MM.1S (cell line): Measurements from ENCODE around the gene COQ8B.

Experiments used
- DNase-seq: peaks from one replicate; pipeline ENCODE4 v3.0.0-alpha.2; 2015
- H2AFZ ChIP-seq: fragments of 300-600 bp; sonication (generic); 2 replicates; pipeline ENCODE4 v1.6.0; 2016; ENCODE audit warnings: antibody characterized with exemption, low read length
- H3F3A ChIP-seq: fragments of 300-600 bp; sonication (generic); 2 replicates; pipeline ENCODE4 v1.6.1; 2016; ENCODE audit warnings: mild to moderate bottlenecking, antibody characterized with exemption, low read length, moderate library complexity, mixed read lengths; ENCODE audit not compliant: insufficient read depth
- H3K27ac ChIP-seq: fragments of 300-600 bp; sonication (generic); 2 replicates; pipeline ENCODE4 v1.5.1; 2016; ENCODE audit warnings: mild to moderate bottlenecking, low read length
- H3K27me3 ChIP-seq: fragments of 300-600 bp; sonication (generic); replicated peaks from 2 replicates; pipeline ENCODE4 v1.6.0; 2016; ENCODE audit warnings: low read length; ENCODE audit not compliant: insufficient read depth
- H3K36me3 ChIP-seq: fragments of 300-600 bp; sonication (generic); replicated peaks from 2 replicates; pipeline ENCODE4 v1.6.1; 2016; ENCODE audit warnings: mild to moderate bottlenecking, low read length, mixed read lengths; ENCODE audit not compliant: insufficient read depth
- H3K4me1 ChIP-seq: fragments of 300-600 bp; sonication (generic); 2 replicates; pipeline ENCODE4 v1.6.1; 2016; ENCODE audit warnings: low read length, mixed read lengths
- H3K4me2 ChIP-seq: fragments of 300-600 bp; sonication (generic); 2 replicates; pipeline ENCODE4 v1.6.0; 2016; ENCODE audit warnings: low read depth, low read length
- H3K4me3 ChIP-seq: fragments of 300-600 bp; sonication (generic); 2 replicates; pipeline ENCODE4 v1.5.1; 2016; ENCODE audit warnings: low read length, mixed read lengths
- H3K79me2 ChIP-seq: fragments of 300-600 bp; sonication (generic); 2 replicates; pipeline ENCODE4 v1.6.1; 2016; ENCODE audit warnings: mixed run types, low read length, mixed read lengths
- H3K9ac ChIP-seq: fragments of 300-600 bp; sonication (generic); 2 replicates; pipeline ENCODE4 v1.6.1; 2016; ENCODE audit warnings: low read length, mixed read lengths
- H3K9me2 ChIP-seq: fragments of 300-600 bp; sonication (generic); replicated peaks from 2 replicates; pipeline ENCODE4 v1.6.1; 2016; ENCODE audit warnings: mild to moderate bottlenecking, low read length, mixed read lengths; ENCODE audit not compliant: insufficient read depth
- H3K9me3 ChIP-seq: fragments of 300-600 bp; sonication (generic); replicated peaks from 2 replicates; pipeline ENCODE4 v1.6.1; 2016; ENCODE audit warnings: mild to moderate bottlenecking, low read length, mixed read lengths; ENCODE audit not compliant: insufficient read depth
- H4K20me1 ChIP-seq: fragments of 300-600 bp; sonication (generic); 2 replicates; pipeline ENCODE4 v1.6.1; 2016; ENCODE audit warnings: mild to moderate bottlenecking, low read length, moderate library complexity, mixed read lengths; ENCODE audit not compliant: insufficient read depth
- CTCF ChIP-seq: fragments of 300-600 bp; sonication (generic); IDR thresholded peaks from 2 replicates; pipeline ENCODE4 v1.5.1; 2016; ENCODE audit warnings: antibody characterized with exemption, low read length, mixed read lengths
- EZH2 ChIP-seq: fragments of 300-600 bp; sonication (generic); optimal IDR thresholded peaks from 2 replicates; pipeline ENCODE3; 2017; ENCODE audit warnings: low read depth, mild to moderate bottlenecking, antibody characterized with exemption, low read length, mixed read lengths
- EZH2phosphoT487 ChIP-seq: fragments of 300-600 bp; sonication (generic); IDR thresholded peaks from 2 replicates; pipeline ENCODE4 v1.6.1; 2018; ENCODE audit warnings: antibody characterized with exemption, low read length

Gene COQ8B

GRCh38 chr19:40690693-40691420, 25.8 kb downstream of the COQ8B start:
- DNase-seq = peak; percentile 88
- Histone ChIP-seq H3K27ac (peak overlapping the region; percentile 25; the same call in 1 of the 2 replicates), H3K9me2 (no peaks in the 10 kb centered on the region), H3F3A (no peaks in the 10 kb centered on the region), H3K9me3 (no peaks in the 10 kb centered on the region), H4K20me1 (no peaks in the 10 kb centered on the region), H3K36me3 (no peaks in the 10 kb centered on the region), H3K4me3 (peak overlapping the region; percentile 74), H2AFZ (peak overlapping the region; percentile 97), H3K79me2 (no peaks in the 10 kb centered on the region), H3K9ac (peak overlapping the region; percentile 79), H3K27me3 (no peaks in the 10 kb centered on the region), H3K4me2 (peak overlapping the region; percentile 99), H3K4me1 (no peaks in the 10 kb centered on the region)
- TF ChIP-seq EZH2 (no peak), EZH2phosphoT487 (no peak), CTCF (no peak)

- TF ChIP-seq CTCF (no peak), EZH2phosphoT487 (no peak), EZH2 (no peak)
- no peak for DNase-seq
- H3K4me2 ChIP-seq = peak within 1 kb of the TSS; percentile 99
- H3K79me2 ChIP-seq = no peaks in the 10 kb centered on the region
- peak within 1 kb of the TSS; percentile 74 for H3K4me3 ChIP-seq
- H3K27ac ChIP-seq = peak within 1 kb of the TSS; percentile 25; the same call in 1 of the 2 replicates
- no peaks in the 10 kb centered on the region for H3K4me1 ChIP-seq
- no peaks in the 10 kb centered on the region for H3F3A ChIP-seq
- peak within 1 kb of the TSS; percentile 97 for H2AFZ ChIP-seq
- no peaks in the 10 kb centered on the region for H3K27me3 ChIP-seq
- H3K36me3 ChIP-seq = no peaks in the 10 kb centered on the region
- H3K9me2 ChIP-seq = no peaks in the 10 kb centered on the region
- no peaks in the 10 kb centered on the region for H4K20me1 ChIP-seq
- H3K9me3 ChIP-seq = no peaks in the 10 kb centered on the region
- H3K9ac ChIP-seq = peak within 1 kb of the TSS; percentile 79
Observed at GRCh38 chr19:40690050-40690692, 26.5 kb downstream of the COQ8B start, which contains the start of gene NUMBL. NUMBL (minus strand) TSS chr19:40690651; CDS start chr19:40690483, 168 bp downstream.

- Histone ChIP-seq H3K4me1 (no peaks in the 10 kb centered on the region), H3K4me2 (peak overlapping the region; percentile 93; the same call in 1 of the 2 replicates), H3K4me3 (peak overlapping the region; percentile 50; the same call in 1 of the 2 replicates), H3K27me3 (no peaks in the 10 kb centered on the region), H3F3A (no peaks in the 10 kb centered on the region), H3K79me2 (no peaks in the 10 kb centered on the region), H3K9me2 (no peaks in the 10 kb centered on the region), H4K20me1 (no peaks in the 10 kb centered on the region), H2AFZ (no peak overlapping the region), H3K9ac (no peak overlapping the region), H3K9me3 (no peaks in the 10 kb centered on the region), H3K27ac (no peak overlapping the region), H3K36me3 (no peaks in the 10 kb centered on the region)
- TF ChIP-seq EZH2phosphoT487 (no peak), EZH2 (no peak), CTCF (no peak)
- no peak for DNase-seq
Observed at GRCh38 chr19:40689339-40690049, 27.2 kb downstream of the COQ8B start.
